Breast epithelium (tissue), 4 donors: ENCODE measurements around the gene ANXA2R. TPM values are rescaled to one million over a fixed set of nuclear protein-coding genes. Genes with fewer than 3 reads are reported as not detected.

Experiments
- DNase-seq, 2 donors: peaks; one replicate each; pipeline ENCODE4 v3.0.0-alpha.2; 2019; ENCODE audit warnings: low spot score in 2 of 2
- H3K27ac ChIP-seq, 2 donors: fragments of 200-600 bp; sonication (generic) in 1 of 2; one replicate each; pipeline ENCODE4 v1.5.1; 2016 to 2019; ENCODE audit warnings: mild to moderate bottlenecking in 1 of 2
- H3K27me3 ChIP-seq, 2 donors: fragments of 200-600 bp; sonication (generic) in 1 of 2; one replicate each; pipeline versions ENCODE4 v1.5.1 to v1.6.0; 2017 to 2019; ENCODE audit warnings: control low read depth in 1 of 2, mild to moderate bottlenecking in 1 of 2
- H3K36me3 ChIP-seq: fragments of 200-600 bp; one replicate; pipeline ENCODE4 v1.5.1; 2019
- H3K4me1 ChIP-seq, 2 donors: fragments of 200-600 bp; sonication (generic); one replicate each; pipeline ENCODE4 v1.5.1; 2016 to 2019; ENCODE audit warnings: control low read depth in 1 of 2
- H3K4me3 ChIP-seq, 3 donors: fragments of 200-600 bp; sonication (generic); 1 replicate in 2 of 3; 2 replicates in 1 of 3; pipeline ENCODE4 v1.5.1; 2016 to 2019; ENCODE audit warnings: mild to moderate bottlenecking in 3 of 3, moderate library complexity in 2 of 3
- H3K9me3 ChIP-seq, 2 donors: fragments of 200-600 bp; sonication (generic) in 1 of 2; one replicate each; pipeline ENCODE4 v1.5.1; 2016 to 2019; ENCODE audit warnings: control low read depth in 1 of 2
- POLR2A ChIP-seq: fragments of 450-650 bp; IDR thresholded peaks from one replicate; pipeline ENCODE4 v1.6.1; 2016; ENCODE audit warnings: antibody characterized with exemption, mild to moderate bottlenecking, moderate library complexity
- POLR2AphosphoS5 ChIP-seq, 3 donors: sonication (generic); formaldehyde crosslinking; IDR thresholded peaks; one replicate each; pipeline ENCODE4 v1.6.1; 2017; ENCODE audit warnings: antibody characterized with exemption in 3 of 3
- intact Hi-C: fragments of 100-400 bp; cut with DNase I; formaldehyde crosslinking; loops from one replicate; pipeline ENCODE4 v1.15.1; 2023; ENCODE audit warnings: low total_unique reads
- total RNA-seq, 3 donors: library from RNA; depleted of rRNA; stranded (reverse); fragments of >200 nt; gene quantifications; one replicate each; pipeline ENCODE4 v1.1.0, GENCODE V29; 2016
- TF ChIP-seq, protein P1 (sequence below), 3 donors: fragments of 450-650 bp; IDR thresholded peaks; one replicate each; pipeline ENCODE4 v1.5.1; 2016 to 2017; ENCODE audit warnings: antibody characterized with exemption in 3 of 3, mild to moderate bottlenecking in 3 of 3, moderate library complexity in 3 of 3

ANXA2R gene
- total RNA-seq, 3 donors from 2014 or later: 3.2 to 5.4 (median 4.6) TPM

GRCh38 chr5:43041669-43042175, 1.6 kb upstream of the ANXA2R start:
- Histone ChIP-seq H3K27ac (peak overlapping the region; percentile 92 to 97), H3K4me3 (peak overlapping the region; percentile 68 to 87 (median 75)), H3K9me3 (no peaks in the 10 kb centered on the region), H3K27me3 (no peaks in the 10 kb centered on the region), H3K4me1 (no peaks in the 10 kb centered on the region), H3K36me3 (no peaks in the 10 kb centered on the region)
- intact Hi-C loops: no loop called here
- TF ChIP-seq POLR2AphosphoS5 (IDR thresholded peaks at IDR 0.05) (peak in 1 of 3 donors; percentile 21), POLR2A (no peak)
- TF ChIP-seq, protein P1, sequence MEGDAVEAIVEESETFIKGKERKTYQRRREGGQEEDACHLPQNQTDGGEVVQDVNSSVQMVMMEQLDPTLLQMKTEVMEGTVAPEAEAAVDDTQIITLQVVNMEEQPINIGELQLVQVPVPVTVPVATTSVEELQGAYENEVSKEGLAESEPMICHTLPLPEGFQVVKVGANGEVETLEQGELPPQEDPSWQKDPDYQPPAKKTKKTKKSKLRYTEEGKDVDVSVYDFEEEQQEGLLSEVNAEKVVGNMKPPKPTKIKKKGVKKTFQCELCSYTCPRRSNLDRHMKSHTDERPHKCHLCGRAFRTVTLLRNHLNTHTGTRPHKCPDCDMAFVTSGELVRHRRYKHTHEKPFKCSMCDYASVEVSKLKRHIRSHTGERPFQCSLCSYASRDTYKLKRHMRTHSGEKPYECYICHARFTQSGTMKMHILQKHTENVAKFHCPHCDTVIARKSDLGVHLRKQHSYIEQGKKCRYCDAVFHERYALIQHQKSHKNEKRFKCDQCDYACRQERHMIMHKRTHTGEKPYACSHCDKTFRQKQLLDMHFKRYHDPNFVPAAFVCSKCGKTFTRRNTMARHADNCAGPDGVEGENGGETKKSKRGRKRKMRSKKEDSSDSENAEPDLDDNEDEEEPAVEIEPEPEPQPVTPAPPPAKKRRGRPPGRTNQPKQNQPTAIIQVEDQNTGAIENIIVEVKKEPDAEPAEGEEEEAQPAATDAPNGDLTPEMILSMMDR (IDR thresholded peaks at IDR 0.05): peak in 1 of 3 donors; percentile 12
- DNase-seq: no peak

DNA sequence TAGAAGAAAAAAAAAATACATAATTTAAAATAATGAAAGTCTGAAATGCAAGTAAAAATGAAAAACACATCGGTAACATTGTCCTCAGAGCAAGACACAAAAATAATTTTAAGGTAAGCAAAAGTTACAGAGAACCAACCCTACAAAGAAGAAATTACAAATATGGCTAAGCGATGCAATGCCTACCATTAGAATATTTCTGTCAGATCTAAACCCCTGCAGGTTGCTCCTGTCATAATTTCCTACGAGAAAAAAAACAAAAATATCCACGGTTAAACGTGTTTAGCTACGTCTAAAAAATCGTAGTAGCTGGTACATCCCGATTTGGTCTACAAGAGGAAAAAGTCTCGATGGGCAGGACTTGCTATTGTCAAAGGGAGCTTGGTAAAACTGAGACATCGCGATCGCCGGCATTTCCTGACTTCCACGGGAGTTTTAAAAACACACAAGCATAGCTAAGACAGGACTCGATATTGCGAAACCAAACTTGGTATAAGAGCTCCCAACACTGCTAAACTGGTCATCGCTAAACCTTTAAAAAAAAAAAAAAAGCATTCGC, 1.1 kb upstream of the ANXA2R start:
- DNase-seq: no peak
- Histone ChIP-seq H3K4me1 (no peaks in the 10 kb centered on the region), H3K36me3 (no peaks in the 10 kb centered on the region), H3K27me3 (no peaks in the 10 kb centered on the region), H3K9me3 (no peaks in the 10 kb centered on the region), H3K4me3 (peak overlapping the region; percentile 68 to 87 (median 75)), H3K27ac (peak overlapping the region; percentile 92 to 97)
- intact Hi-C loops: no loop called here
- TF ChIP-seq POLR2AphosphoS5 (IDR thresholded peaks at IDR 0.05): no peak
- no peak for TF ChIP-seq POLR2A
- TF ChIP-seq, protein P1 (IDR thresholded peaks at IDR 0.05): peak in 1 of 3 donors; percentile 8

GRCh38 chr5:43039471-43040286, 440 bp downstream of the ANXA2R start:
- Histone ChIP-seq H3K27me3 (no peaks in the 10 kb centered on the region), H3K4me1 (no peaks in the 10 kb centered on the region), H3K4me3 (peak overlapping the region; percentile 68 to 87 (median 75)), H3K36me3 (no peaks in the 10 kb centered on the region), H3K27ac (peak overlapping the region; percentile 67 to 90), H3K9me3 (no peaks in the 10 kb centered on the region)
- intact Hi-C loops: no loop called here
- TF ChIP-seq POLR2A (no peak), POLR2AphosphoS5 (IDR thresholded peaks at IDR 0.05) (peak in 2 of 3 donors; percentile 25 to 26)
- DNase-seq: no peak

GRCh38 chr5:43039152-43039470, 1.0 kb downstream of the ANXA2R start:
- H3K4me3 ChIP-seq: peak overlapping the region; percentile 68 to 87 (median 75)
- H3K27ac ChIP-seq: peak overlapping the region; percentile 67 to 90
- no peak for TF ChIP-seq POLR2AphosphoS5 (IDR thresholded peaks at IDR 0.05)
- TF ChIP-seq, protein P1 (IDR thresholded peaks at IDR 0.05): no peak
- no peak for TF ChIP-seq POLR2A
- intact Hi-C loops: no loop called here
- DNase-seq: no peak
- no peaks in the 10 kb centered on the region for H3K4me1 ChIP-seq
- no peaks in the 10 kb centered on the region for H3K27me3 ChIP-seq
- no peaks in the 10 kb centered on the region for H3K36me3 ChIP-seq
- peaks cover 0 to under 1% of the 10 kb centered on the region in 2 donors for H3K9me3 ChIP-seq

DNA sequence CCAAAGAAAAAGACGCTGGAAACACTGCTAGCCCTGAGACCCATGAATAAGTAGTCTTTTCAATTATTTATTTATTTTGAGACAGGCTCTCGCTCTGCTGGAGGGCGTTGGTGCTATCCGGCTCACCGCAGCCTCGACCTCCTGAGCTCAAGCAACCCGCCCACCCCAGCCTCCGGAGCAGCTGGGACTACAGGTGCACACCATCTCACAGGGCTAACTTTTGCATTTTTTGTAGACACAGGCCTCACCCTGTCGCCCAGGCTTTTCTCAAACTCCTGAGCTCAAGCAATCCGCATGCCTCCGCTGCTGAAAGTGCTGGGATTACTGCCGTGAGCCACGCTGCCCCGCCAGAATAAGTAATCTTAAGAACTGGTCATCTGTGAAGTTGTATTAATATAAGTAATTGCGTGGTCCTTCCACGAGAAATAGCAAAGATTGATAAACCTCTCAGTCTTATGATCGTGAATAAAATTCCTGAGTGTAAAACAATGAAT, 1.6 kb downstream of the ANXA2R start:
- no peaks in the 10 kb centered on the region for H3K4me1 ChIP-seq
- no peak for DNase-seq
- H3K27me3 ChIP-seq: no peaks in the 10 kb centered on the region
- peak in 1 of 3 donors; percentile 7 for TF ChIP-seq POLR2AphosphoS5 (IDR thresholded peaks at IDR 0.05)
- TF ChIP-seq, protein P1 (IDR thresholded peaks at IDR 0.05): no peak
- H3K4me3 ChIP-seq: peak overlapping the region; percentile 55 to 75 (median 68)
- H3K27ac ChIP-seq: peak overlapping the region; percentile 67 to 74
- H3K9me3 ChIP-seq: peaks cover 0 to 3% of the 10 kb centered on the region in 2 donors
- intact Hi-C loops: no loop called here
- no peaks in the 10 kb centered on the region for H3K36me3 ChIP-seq
